GM21423 (cell line): ENCODE data around the gene ARIH2.
A peak's percentile ranks its signal among the peaks of the same experiment; 100 is the strongest.

Experiments
- ATAC-seq: cut with Tn5 transposase; IDR thresholded peaks from one replicate; pipeline ENCODE4 v1.9.1; 2021; ENCODE audit warnings: mild to moderate bottlenecking, moderate library complexity; ENCODE audit not compliant: unreplicated experiment

Gene ARIH2

GRCh38 chr3:48966876-48967361 is 48.3 kb downstream of the ARIH2 start:
- no peak for ATAC-seq

- no peak for ATAC-seq
Observed at GRCh38 chr3:48970586-48970985, 51.9 kb downstream of the ARIH2 start.

- no peak for ATAC-seq
Observed at GRCh38 chr3:48974076-48974864, 55.6 kb downstream of the ARIH2 start.

- ATAC-seq, result no peak
Observed at GRCh38 chr3:48979451-48979850, 60.8 kb downstream of the ARIH2 start.

- ATAC-seq, result no peak
Observed at GRCh38 chr3:48980295-48980694, 61.7 kb downstream of the ARIH2 start.

GRCh38 chr3:48982016-48982415 is 63.4 kb downstream of the ARIH2 start:
- no peak for ATAC-seq

GRCh38 chr3:48982686-48983085 is 64.0 kb downstream of the ARIH2 start:
- ATAC-seq, result no peak

GRCh38 chr3:48983096-48983495 is 64.5 kb downstream of the ARIH2 start:
- no peak for ATAC-seq

- ATAC-seq, result no peak
Observed at GRCh38 chr3:48984663-48985062, 66.0 kb downstream of the ARIH2 start.

- ATAC-seq, result no peak
Observed at GRCh38 chr3:48985831-48986376, 67.3 kb downstream of the ARIH2 start.

- ATAC-seq, result no peak
Observed at GRCh38 chr3:48989126-48989795, 70.6 kb downstream of the ARIH2 start.

- peak; percentile 49 for ATAC-seq
Observed at GRCh38 chr3:48989796-48990635, 71.4 kb downstream of the ARIH2 start, which contains the start of gene P4HTM. P4HTM (plus strand) TSS chr3:48990241; CDS start chr3:48990257, 16 bp downstream.

- ATAC-seq, result no peak
Observed at GRCh38 chr3:48990636-48991469, 72.2 kb downstream of the ARIH2 start.

GRCh38 chr3:48991851-48992545 is 73.4 kb downstream of the ARIH2 start:
- no peak for ATAC-seq

GRCh38 chr3:48993834-48994233 is 75.2 kb downstream of the ARIH2 start:
- no peak for ATAC-seq

GRCh38 chr3:48996640-48997039 is 78.0 kb downstream of the ARIH2 start:
- no peak for ATAC-seq

GRCh38 chr3:48997102-48997635 is 78.5 kb downstream of the ARIH2 start:
- ATAC-seq, result no peak

GRCh38 chr3:48997714-48998637 is 79.3 kb downstream of the ARIH2 start:
- no peak for ATAC-seq
